Breast epithelium (tissue), 3 donors: Measurements from ENCODE around the gene ZBTB39.

Source experiments
- CTCF ChIP-seq, 3 donors: fragments of 450-650 bp; IDR thresholded peaks; one replicate each; pipeline ENCODE4 v1.5.1; 2016 to 2017; ENCODE audit warnings: antibody characterized with exemption in 3 of 3, mild to moderate bottlenecking in 3 of 3, moderate library complexity in 3 of 3
- POLR2AphosphoS5 ChIP-seq, 3 donors: sonication (generic); formaldehyde crosslinking; IDR thresholded peaks; one replicate each; pipeline ENCODE4 v1.6.1; 2017; ENCODE audit warnings: antibody characterized with exemption in 3 of 3

- TF ChIP-seq CTCF (IDR thresholded peaks at IDR 0.05): no peak
- no peak for TF ChIP-seq POLR2AphosphoS5 (IDR thresholded peaks at IDR 0.05)
Observed at GRCh38 chr12:56979628-56980027, 26.7 kb downstream of the ZBTB39 start.
